Activated T-helper 1 cell treated with Interleukin-2 at 50 U/mL for 16 hours (primary cell): Measurements from ENCODE around the gene SMIM13.
"Not testable (repeated sequence)": the region's sequence is repeated elsewhere in the genome, so short reads cannot be mapped to it uniquely, and the experiment has no call there.

Experiments used
- DNase-seq: peaks from one replicate; pipeline ENCODE4 v3.0.0-alpha.2; 2020; ENCODE audit warnings: low read depth

SMIM13 gene

GRCh38 chr6:11083956-11084355, 9.7 kb upstream of the SMIM13 start:
- DNase-seq = no peak

- no peak for DNase-seq
Observed at GRCh38 chr6:11085758-11086435, 7.7 kb upstream of the SMIM13 start.

DNA sequence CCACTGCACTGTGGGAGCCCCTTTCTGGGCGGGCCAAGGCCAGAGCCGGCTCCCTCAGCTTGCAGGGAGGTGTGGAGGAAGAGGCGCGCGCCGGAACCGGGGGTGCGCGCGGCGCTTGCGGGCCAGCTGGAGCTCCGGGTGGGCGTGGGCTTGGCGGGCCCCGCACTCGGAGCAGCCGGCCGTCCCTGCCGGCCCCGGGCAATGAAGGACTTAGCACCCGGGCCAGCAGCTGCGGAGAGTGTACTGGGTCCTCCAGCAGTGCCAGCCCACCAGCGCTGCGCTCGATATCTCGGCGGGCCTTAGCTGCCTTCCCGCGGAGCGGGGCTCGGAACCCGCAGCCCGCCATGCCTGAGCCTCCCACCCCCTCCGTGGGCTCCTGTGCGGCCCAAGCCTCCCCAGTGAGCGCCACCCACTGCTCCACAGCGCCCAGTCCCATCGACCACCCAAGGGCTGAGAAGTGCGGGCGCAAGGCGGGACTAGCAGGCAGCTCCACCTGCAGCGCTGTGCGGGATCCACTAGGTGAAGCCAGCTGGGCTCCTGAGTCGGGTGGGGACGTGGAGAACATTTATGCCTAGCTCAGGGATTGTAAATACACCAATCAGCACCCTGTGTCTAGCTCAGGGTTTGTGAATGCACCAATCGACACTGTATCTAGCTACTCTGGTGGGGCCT, 6.4 kb upstream of the SMIM13 start:
- not testable (repeated sequence) for DNase-seq

DNA sequence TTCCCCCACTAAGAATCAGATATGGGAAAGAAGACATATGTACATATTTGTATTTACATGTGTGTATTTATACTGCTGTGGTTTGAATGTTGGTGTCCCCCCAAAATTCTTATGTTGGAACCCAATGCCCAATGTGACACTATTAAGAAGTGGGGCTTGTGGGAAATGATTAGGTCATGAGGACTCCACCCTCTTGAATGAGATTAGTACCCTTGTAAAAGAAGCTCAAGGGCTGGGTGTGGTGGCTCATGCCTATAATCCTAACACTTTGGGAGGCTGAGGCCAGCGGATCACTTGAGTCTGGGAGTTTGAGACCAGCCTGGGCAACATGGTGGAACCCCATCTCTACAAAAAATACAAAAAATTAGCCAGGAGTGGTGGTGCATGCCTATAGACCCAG, 3.9 kb upstream of the SMIM13 start:
- no peak for DNase-seq

GRCh38 chr6:11091141-11091540, 2.5 kb upstream of the SMIM13 start:
- DNase-seq = not testable (repeated sequence)

DNA sequence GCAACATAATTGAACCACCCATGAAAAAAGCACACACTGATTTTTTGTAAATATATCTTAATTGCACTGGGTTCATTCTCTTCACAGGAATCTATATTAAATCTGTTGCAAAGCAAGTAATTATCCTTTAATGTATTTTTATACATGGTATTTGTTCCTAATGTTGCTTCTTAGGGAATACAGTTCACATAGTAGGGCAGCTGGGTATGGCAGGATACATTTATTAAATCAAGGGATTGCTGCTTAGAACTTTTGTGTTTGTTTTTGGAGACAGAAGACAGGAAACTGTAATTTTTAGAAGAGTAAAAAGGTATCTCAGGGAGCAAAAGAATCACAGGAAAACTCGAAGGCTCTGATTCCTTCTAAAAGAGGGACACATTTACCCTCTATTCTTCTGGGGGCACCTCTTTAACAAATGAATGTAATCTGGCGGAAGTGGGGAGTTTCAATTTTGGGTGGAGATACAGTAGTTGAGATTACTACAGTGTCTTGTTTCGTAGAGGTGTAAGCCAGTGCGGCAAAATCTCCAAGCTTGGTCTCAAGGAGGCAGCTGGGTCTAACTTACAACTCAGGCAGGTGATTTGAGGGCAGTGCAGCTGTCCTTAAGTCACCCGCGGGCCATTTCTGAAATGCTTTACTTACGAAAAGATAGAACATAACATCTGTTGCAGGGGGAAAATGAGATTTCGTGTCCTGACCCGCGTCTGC, 812 bp upstream of the SMIM13 start:
- no peak for DNase-seq

DNA sequence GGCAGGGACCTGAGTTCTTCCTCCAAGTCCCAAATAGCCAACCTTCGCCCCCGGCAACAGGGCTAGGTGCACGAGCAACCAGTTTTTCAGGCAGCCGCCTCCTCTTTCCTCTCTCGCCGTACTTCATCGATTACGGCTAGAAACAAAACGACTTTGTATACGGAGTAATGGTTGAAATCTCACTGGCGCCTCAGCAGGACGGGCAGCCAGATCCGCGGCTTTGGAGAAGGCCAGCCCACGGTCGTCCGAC, 333 bp upstream of the SMIM13 start:
- no peak for DNase-seq

- DNase-seq = peak; percentile 6
Observed at GRCh38 chr6:11094411-11094851, 797 bp downstream of the SMIM13 start.

- DNase-seq = no peak
Observed at GRCh38 chr6:11094941-11095340, 1.3 kb downstream of the SMIM13 start.

GRCh38 chr6:11096109-11096508, 2.5 kb downstream of the SMIM13 start:
- no peak for DNase-seq

DNA sequence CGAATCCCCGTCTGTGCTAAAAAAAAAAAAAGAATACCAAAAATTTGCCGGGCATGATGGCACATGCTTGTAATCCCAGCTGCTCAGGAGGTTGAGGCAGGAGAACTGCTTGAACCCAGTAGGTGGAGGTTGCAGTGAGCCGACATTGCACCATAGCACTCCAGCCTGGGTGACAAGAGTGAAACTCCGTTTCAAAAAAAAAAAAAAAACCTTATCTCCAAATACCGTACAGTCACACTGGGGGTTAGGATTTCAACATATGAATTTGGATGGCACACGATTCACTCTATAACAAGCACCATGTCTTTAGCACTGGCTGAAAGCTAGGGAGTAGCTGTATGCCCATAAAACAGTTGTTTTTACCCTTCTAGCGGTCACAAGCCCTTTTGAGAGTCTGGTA, 3.8 kb downstream of the SMIM13 start:
- DNase-seq = no peak

DNA sequence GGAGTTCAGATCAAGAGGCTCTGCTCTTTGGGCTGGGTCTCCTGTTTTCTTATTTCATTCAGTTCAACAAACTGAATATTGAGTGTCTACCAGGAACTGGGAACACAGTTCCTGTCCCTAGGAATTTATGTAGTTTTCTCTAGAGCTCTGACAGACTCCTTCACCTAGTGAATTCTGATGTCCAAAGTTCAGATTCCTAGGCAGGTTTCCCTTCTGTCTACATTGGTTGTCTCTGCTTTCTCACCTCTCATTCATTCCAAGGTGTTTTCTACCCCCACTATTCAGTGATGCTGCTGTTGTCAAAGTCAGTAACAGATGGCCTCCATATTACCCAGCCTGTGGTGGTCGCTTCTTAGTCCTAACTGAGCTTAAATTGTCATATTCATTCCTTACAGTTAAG, 4.4 kb downstream of the SMIM13 start:
- DNase-seq = no peak

DNA sequence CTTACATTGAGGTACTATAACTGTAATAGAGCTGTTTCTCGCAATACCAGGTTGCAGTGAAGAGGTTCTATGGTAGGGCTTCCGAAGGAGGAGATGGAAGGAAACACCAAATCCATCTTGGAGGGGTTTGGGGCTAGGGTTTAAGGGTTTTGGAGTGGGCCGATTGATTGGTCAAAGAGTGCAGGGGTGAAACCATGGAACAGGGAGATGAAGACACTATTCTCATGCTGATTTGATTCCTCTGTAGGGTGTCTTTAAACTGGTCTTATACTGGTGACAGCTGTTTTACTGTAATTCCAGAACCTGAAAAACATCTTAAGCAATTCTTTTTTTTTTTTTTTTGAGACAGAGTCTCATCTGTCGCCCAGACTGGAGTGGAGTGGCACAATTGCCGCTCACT, 7.8 kb downstream of the SMIM13 start:
- no peak for DNase-seq

DNA sequence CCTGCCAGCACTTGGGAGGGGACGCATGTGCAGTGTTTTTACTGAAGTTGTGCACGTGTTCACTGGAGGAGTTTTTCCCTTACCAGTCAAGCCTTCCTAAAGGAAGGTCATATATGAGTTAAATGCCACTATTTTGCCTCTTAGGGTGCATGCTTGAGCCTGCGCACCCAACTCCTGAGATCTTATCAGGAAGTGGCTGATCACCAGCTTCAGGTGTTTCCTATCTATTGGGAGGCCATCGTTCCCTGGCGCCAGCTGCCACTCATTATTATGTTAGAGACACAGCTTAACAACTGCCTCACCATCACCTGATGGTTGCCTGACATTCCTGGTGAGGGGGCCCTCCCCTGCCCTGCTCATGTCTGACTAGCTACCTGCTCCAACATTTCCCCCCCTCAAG, 9.4 kb downstream of the SMIM13 start:
- no peak for DNase-seq

DNA sequence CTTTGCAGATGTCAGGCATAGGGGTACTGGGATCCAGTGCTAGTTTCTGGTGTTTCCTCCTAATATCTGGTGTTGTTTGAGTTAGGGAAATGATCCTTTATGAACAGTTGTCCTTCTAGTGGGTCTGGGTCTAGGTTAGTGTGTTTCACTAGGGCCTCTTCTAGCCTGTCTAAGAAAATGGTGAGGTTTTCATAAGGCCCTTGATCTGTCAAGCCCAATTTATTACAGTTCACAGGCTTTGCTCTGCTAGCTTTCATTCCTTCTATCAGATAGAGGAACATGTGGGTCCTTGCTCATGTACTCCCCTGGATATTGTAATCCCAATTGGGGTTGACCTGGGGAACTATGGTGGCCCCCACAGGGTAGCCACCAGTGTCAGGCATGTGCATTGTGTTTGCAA, 15.1 kb downstream of the SMIM13 start:
- no peak for DNase-seq

- DNase-seq = no peak
Observed at GRCh38 chr6:11110921-11111768, 17.5 kb downstream of the SMIM13 start, which contains the start of gene ERVFRD-1. Gene ERVFRD-1 (minus strand): TSS chr6:11111725. CDS start chr6:11105310, 6,415 bp downstream.

DNA sequence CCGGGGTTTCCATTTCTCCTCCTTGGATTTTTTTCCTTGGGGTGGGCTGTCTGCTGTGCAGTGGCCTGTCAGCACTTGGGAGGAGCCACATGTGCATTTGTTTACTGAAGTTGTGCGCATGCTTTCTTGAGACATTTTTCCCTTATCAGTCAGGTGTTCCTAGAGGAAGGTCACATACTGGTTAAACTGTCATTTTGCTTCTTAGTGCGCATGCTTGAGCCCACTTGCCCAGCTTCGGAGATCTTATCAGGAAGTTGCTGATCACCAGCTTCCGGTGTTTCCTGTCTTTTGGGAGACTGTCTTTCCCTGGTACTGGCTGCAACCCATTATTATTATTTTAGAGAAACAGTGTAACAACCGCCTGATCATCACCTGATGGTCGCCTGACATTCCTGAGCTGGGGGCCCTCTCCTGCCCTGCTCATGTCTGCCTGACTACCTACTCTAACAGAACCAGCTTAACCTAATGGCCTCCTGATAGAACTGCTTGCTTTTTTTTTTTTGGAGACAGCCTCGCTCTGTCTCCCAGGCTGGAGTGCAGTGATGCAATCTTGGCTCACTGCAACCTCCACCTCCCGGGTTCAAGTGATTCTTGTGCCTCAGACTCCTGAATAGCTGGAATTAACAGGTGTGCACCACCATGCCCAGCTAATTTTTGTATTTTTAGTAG, 18.3 kb downstream of the SMIM13 start:
- no peak for DNase-seq

GRCh38 chr6:11113038-11113437, 19.4 kb downstream of the SMIM13 start:
- no peak for DNase-seq

- DNase-seq = not testable (repeated sequence)
Observed at GRCh38 chr6:11115808-11116536, 22.3 kb downstream of the SMIM13 start.

DNA sequence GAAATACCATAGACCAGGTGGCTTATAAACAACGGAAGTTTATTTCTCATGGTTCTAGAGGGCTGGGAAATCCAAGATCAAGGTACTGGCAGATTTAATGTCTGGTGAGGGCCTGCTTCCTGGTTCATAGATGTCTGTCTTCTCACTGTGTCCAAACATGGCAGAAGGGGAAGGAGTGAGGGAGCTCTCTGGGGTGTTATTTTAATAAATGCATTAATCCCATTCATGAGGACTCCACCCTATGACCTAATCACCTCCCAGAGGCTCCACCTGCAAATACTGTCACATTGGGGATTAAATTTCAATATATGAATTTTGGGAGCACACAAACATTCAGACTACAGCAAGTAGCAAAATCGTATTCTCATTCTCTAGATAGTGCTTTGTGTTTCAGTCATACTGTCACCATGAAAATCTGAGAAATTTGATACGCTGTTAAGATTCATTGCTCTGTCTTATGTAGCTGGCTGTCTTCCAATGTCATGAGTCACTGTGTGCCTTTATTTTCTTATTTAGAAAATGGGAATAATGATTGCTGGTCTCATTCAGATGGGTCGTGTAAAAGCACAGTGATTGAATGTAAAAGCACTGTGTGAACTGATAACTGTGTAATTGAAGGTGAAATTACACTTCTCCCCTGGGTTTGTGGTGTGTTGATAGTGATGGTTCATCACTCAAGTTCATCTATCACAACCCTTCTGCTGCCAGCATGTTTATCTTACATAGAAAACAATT, 26.8 kb downstream of the SMIM13 start:
- DNase-seq = no peak

- no peak for DNase-seq
Observed at GRCh38 chr6:11121851-11122250, 28.2 kb downstream of the SMIM13 start.
